Posterior vena cava (tissue), 2 donors: ENCODE measurements around the gene MAGEA9. TPM values are rescaled to one million over a fixed set of nuclear protein-coding genes. Genes with fewer than 3 reads are reported as not detected.
"Not testable (repeated sequence)": the region's sequence is repeated elsewhere in the genome, so short reads cannot be mapped to it uniquely, and the experiment has no call there.

ENCODE experiments used
- DNase-seq: peaks from one replicate; pipeline ENCODE4 v3.0.0-alpha.2; 2020; ENCODE audit warnings: low spot score
- intact Hi-C, 2 donors: fragments of 100-400 bp; cut with DNase I; formaldehyde crosslinking; loops; one replicate each; pipeline versions ENCODE4 v1.14.1 to v1.14.2; 2022 to 2023
- long read RNA-seq, 2 donors: library from polyadenylated mRNA; unstranded; transcript quantifications; one replicate each; pipeline ENCODE4 v2.0.0, GENCODE V29; 2020 to 2021
- total RNA-seq, 2 donors: library from RNA; stranded (reverse); fragmentation: NEBNext Ultra II Directional; extraction: Animal tissue kit (Norgen Biotek cat#: 25700); gene quantifications; one replicate each; pipeline ENCODE4 v1.2.1, GENCODE V29; 2021
- donor health status: DM: yes; HTN: yes; CAD: no.
- donor health status: DM: yes; HTN: yes; CAD: no.

MAGEA9 gene, protein sequence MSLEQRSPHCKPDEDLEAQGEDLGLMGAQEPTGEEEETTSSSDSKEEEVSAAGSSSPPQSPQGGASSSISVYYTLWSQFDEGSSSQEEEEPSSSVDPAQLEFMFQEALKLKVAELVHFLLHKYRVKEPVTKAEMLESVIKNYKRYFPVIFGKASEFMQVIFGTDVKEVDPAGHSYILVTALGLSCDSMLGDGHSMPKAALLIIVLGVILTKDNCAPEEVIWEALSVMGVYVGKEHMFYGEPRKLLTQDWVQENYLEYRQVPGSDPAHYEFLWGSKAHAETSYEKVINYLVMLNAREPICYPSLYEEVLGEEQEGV
- total RNA-seq, result not detected
- long read RNA-seq, donor 1, result 0 reads
- long read RNA-seq, donor 2, result 0 reads

DNA sequence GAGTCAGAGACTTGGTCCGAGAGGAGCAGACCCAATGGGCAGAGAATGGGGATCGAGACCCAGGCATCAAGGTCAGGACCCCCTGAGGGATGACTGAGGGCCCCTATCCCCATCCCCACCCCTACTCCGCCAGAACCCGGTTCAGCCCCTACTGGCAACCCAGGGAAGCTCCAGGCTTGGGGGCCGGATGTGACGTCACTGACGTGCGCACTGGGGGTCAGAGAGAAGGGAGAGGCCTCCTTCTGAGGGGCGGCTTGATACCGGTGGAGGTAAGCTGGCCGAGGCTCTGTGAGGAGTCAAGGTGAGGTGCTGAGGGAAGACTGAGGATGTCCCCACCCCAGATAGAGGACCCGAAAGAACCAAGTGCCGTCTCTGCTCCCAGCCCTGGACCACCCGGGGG lies at the start of gene MAGEA9:
MAGEA9 (plus strand) TSS at position 204 of the 400 bp plus-strand sequence. CDS start 4,281 bp downstream, outside the sequence.
- DNase-seq, result not testable (repeated sequence)

DNA sequence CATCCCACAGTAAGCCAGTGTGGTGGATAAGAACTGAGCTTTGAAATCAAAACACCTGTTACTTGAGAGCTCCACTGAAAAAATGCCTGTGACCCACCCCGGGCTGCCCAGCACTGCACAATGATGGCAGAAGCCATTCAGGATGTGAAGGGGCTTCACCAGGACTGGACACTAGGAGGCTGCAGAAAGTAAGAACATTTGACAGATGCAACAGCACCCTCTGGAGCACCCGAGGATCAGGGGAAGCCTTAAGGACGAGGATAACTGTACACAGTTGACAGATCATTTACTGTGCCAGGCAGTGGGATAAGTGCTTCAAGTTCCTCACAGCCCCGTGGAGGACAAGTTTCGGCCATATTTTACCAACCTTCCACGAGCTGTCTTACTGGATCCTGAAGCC lies 39.5 kb upstream of the MAGEA9 start:
- DNase-seq, intact Hi-C loops: not testable (repeated sequence)

More for the DNA sequence above, at the start of gene MAGEA9:
- intact Hi-C loops, result not testable (repeated sequence)

DNA sequence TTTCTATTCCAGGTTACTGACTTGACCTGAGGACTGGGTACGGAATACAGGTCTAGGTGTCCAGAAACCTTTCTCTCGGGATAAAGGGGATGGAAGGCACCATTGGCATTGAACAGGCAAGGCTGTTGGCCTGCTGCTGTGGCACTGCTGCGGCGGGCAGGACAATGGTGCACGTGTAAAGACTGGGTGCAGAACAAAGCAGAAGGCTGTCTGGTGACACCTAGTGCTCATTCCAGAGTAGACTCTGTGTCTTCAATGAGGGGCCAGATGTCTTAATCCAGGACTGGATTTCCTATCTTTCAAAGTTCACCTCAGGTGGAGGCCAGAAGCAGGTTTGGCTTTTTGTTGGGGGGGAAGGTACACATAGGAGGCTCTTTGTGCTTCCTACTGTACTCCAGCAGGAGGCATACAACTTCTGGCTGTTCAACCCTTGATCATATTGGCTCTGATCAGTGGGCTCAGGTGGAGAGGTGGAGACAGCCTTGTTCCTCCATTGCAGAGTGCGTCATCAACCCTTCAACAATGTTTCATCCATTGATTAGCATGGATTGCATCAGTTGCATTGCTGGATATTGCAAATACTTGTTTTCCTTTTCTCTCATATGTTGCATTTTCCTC lies 35.2 kb upstream of the MAGEA9 start:
- intact Hi-C loops, DNase-seq: not testable (repeated sequence)

DNA sequence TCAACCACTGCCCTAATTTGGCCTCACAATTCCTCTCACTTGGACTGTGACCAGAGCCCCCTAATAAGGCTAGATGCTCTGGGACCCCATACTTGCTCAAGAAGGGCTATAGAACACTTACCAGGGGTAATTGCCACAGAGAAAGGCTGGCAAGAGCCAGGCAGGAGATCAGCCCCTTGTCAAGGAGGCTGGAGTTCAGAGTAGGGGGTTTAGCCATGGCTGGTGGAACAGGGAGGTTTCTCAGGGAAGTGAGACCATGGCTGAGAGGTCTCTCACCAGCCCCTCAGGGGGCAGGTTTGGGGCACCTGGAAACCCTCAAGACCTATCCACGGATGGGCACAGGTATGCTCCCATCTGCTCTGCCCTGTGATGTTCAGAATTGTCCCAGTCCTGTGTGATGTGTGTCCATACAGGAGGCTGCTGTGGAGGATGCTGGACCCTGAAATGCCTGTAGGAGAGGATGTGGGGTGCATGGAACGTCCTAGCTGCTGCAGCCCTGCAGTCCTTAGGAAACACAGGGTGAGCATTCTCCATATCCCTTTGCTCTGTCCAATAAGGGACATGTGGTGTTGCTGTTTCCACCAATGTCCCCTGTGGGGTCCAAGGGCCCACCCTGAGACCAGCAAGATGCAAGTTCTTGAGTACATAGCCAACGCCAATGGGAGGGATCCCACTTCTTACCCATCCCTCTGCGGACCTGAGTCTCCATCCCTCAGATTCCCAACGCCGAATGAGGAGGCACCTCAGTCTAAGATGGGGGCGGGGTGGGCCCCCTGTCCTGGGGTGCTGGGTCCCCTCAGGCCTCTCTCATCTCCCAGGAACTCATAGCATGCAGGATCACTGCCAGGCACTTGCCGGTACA lies 24.3 kb upstream of the MAGEA9 start:
- intact Hi-C loops, result no loop called here
- DNase-seq, result peak; percentile 52

DNA sequence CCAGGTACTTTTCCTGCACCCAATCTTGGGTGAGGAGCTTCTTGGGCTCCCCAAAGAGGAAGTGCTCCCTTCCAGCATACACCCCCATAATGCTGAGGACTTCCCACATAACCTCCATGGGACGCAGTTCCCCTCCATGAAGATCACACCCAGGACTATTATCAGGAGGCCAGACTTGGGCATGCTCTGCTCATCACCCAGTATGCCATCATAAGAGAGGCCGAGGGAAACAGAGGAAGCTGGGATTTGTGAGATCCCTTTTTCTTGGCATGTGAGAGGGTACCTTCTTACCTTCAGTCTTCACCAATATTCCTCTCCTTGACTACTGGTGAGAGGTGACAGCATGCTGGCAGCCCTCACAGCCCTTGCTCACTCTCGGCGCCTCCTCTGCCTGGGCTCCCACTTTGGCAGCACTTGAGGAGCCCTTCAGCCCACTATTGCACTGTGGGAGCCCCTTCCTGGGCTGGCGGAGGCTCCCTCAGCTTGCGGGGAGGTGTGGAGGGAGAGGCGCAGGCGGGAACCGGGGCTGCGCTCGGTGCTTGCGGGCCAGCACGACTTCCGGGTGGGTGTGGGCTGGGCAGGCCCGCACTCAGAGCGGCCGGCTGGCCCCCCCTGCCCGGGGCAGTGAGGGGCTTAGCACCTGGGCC lies 23.5 kb upstream of the MAGEA9 start:
- DNase-seq, result peak; percentile 56

DNA sequence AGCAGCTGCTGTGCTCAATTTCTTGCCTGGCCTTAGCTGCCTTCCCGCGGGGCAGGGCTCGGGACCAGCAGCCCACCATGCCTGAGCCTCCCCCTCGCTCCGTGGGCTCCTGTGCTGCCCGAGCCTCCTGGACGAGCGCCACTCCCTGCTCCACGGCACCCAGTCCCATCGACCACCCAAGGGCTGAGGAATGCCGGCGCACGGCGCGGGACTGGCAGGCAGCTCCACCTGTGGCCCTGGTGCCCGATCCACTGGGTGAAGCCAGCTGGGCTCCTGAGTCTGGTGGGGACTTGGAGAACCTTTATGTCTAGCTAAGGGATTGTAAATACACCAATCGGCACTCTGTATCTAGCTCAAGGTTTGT lies 23.0 kb upstream of the MAGEA9 start:
- intact Hi-C loops, result not testable (repeated sequence)
- DNase-seq, result peak; percentile 82

More for the DNA sequence above, 23.5 kb upstream of the MAGEA9 start:
- intact Hi-C loops, result no loop called here

DNA sequence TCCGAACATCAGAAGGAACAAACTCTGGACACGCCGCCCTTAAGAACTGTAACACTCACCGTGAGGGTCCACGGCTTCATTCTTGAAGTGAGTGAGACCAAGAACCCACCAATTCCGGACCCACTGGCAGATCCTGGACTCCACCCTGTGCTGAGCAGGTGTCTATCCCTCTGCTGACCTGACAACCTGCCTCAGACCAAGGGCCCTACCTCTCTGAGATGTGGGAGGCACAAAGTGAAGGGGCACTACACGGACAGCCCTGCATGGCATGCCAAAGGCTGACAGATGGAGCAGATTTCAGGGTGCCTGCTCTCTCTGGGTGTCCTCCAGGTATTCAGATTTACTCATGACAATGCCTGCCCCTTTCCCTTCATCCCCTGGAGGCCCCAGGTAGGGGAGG lies 21.9 kb upstream of the MAGEA9 start:
- DNase-seq, result peak; percentile 50
- intact Hi-C loops, result no loop called here

DNA sequence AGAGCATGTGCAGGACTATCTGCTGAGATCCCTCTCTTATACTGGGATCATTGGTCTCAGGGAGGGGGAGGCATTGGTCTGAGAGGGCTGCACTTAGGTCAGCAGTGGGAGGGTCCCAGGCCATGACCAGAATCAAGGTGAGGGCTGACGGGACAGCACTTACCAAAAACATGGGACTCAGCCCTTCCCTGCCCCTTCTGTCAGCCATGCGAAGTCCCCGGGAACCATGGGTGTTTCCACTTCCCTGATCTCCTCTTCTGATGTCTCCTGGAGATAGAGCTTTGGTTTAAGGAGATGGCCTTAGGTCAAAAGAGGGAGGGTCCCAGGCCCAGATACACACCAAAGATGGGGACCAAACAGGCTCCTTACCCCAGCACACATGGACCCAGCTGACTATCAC lies 20.8 kb upstream of the MAGEA9 start:
- intact Hi-C loops, result no loop called here
- DNase-seq, result no peak

DNA sequence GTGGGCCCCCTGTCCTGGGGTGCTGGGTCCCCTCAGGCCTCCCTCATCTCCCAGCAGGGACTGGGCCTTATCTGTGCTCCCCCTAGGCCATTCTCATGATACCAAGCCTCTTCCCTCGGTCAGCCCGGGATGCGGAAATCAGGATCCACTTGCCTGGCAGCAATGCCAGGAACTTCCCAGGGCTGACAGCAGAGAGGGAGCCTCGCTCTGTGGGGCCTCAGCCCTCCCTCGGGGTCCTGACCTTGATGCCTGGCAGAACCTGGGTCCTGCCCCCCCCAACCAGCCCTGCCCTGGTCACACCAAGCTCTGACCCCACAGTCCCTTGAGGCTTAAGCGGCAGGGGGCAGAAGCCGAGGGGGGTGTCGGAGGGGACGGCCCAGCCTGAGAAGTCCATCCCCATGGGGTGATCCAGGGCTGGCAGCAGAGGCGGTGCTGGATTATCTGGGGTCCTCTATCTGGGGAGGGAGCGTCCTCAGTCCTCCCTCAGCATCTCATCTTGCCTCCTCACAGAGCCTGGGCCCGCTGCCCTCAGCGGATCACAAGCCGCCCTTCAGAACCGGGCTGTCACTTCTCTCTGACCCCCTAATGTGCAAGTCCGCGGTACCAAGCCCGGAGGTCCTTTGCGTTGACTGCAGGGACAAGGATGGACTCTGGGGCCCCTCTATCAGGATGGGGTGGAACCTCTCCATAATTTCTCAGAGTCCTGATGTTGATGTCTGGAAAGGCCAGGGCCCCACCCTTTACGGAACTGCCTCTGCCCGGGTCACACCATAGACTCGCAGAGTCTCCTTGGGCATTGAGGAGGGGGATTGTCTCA lies 19.7 kb upstream of the MAGEA9 start:
- peak; percentile 63 for DNase-seq

DNA sequence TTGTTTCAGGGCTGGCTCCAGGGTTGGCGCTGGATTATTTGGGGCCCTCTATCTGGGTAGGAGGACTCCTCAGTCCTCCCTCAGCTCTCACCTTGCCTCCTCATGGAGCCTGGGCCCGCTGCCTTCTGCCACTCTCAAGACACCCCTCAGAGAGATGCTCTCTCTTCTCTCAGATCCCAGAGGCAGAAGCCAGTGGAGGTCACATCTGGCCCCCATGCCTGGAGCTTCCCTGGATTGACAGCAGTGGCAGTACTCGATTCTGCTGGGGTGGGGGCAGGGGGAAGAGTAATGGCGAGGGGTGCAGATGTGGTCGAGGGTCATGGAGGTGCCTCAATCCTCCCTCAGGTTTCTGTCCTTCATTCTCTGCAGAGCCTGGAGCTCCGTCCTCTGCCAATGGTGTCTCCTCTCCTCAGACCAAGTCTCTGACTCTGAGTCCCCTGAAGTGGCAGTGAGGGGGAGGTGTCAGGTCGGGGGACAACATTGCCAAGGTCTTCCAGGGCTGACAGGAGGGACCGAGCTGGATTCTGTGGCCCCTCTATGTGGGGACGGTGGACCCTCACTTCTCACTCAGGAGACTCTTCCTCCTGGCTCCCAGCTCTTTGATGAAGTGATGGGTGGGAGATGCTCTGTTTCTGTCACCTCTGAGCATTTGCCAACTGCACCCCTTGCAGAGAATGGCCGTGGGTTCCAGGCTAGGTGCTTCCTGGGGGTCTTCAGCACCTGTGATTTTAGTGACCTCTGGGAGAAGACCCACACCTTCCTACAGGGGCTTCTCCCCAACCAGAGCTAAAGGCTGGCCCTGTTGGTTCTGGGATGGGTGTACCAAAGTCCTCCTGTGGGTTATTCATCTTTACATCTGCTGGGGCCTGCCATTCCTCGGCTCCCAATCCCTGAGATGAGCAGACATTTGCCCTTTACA lies 18.8 kb upstream of the MAGEA9 start:
- intact Hi-C loops, result no loop called here

More for the DNA sequence above, 19.7 kb upstream of the MAGEA9 start:
- intact Hi-C loops, result not testable (repeated sequence)

DNA sequence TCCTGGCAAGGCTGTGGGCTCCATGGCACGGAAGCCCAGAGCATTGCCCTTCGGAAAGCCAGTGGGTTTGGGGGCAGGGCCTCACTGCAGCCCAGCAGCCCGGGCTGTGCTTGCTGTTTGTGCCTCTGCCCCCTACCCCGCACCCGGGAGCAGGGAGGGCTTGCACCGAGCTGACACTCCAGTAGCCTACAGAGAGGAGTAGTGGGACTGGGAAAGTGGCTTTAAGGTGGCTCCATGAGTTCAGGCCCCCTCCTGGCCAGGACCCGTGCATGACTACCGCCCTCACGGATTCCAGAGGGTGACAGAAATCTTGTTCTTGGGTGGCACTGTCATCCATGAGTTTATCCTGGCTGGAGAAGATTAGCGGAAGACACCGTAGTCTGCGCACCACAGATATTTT lies 11.4 kb upstream of the MAGEA9 start:
- DNase-seq, intact Hi-C loops: not testable (repeated sequence)

More for the DNA sequence above, 18.8 kb upstream of the MAGEA9 start:
- peak; percentile 56 for DNase-seq

DNA sequence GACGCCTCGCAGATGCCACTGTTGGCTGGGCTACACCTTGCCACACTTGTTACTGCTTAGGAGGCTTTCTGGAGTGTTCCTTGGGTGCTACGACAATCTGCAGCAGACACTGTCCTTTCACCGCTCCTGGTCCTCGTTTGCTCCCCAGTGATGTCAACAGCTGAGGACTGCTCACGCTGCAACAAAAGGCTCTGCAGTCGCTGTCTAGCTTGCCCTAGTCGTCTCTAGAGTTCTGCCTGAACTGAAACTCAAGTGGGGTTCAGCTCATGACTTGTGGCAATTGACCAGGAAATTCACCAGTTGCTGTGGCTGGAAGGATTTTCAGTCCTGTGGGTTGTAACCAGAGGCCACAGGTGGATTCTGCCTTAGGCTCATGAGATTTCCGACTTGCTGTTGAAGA lies 8.7 kb upstream of the MAGEA9 start:
- intact Hi-C loops, DNase-seq: not testable (repeated sequence)

DNA sequence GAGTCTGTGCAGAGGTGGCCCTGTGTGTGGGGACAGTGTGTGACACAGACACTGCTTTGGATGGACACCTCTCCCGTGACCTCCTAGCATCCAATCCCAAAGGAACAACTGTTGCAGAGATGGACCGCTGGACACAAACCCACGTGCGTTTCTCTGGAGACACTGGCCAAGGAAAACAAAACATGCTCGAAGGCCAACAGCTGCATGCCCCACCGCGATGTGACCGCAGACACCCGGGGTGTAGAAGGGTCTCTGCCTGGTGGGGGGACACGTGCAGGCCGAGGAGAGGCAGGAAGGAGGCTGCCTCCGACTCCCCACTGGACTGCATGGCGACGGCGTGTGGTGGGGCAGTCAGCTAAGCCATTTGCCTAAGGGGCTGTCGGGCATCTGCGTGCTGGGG lies 8.0 kb upstream of the MAGEA9 start, which contains the start of gene HSFX1:
HSFX1 (plus strand) TSS at position 301 of the 400 bp plus-strand sequence. CDS start 614 bp downstream, outside the sequence.
- DNase-seq, intact Hi-C loops: not testable (repeated sequence)

DNA sequence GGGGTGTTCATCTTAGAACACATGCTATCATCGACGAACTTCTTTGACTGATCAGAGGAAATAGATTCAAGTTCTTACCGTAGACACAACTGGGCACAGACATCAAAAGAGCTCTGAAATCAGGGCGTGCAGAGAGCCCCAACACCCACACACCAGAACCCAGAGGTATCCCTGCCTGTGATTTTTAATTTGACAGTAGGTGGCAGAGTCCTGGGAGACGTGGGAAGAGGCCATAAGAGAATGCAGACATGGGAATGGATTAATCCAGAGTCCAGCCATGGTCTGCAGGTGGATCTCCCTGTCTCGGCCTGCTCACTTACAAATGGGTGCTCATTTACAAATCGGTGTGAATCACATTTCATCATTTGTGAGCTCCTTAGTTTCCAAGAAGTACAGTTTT lies 3.7 kb upstream of the MAGEA9 start:
- intact Hi-C loops, DNase-seq: not testable (repeated sequence)

DNA sequence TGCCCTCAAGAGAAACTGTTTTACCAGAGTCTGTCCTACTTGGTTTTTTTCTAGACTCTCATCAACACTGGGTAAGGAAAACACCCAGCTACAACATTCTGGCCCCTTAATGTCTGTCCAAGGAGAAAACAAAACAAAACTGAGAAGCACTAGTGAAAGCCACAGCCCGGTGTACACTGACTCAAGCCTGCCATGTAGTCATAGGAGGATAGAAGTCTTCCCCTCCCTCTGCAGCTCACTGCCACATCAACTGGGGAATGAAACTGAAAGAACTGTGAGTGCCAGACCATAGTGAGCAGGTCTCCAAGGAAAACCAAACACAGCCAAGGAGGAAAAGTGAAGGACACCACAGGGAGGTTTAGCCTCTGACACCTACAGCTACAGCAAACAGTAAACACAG lies 13.8 kb downstream of the MAGEA9 start:
- DNase-seq, intact Hi-C loops: not testable (repeated sequence)

DNA sequence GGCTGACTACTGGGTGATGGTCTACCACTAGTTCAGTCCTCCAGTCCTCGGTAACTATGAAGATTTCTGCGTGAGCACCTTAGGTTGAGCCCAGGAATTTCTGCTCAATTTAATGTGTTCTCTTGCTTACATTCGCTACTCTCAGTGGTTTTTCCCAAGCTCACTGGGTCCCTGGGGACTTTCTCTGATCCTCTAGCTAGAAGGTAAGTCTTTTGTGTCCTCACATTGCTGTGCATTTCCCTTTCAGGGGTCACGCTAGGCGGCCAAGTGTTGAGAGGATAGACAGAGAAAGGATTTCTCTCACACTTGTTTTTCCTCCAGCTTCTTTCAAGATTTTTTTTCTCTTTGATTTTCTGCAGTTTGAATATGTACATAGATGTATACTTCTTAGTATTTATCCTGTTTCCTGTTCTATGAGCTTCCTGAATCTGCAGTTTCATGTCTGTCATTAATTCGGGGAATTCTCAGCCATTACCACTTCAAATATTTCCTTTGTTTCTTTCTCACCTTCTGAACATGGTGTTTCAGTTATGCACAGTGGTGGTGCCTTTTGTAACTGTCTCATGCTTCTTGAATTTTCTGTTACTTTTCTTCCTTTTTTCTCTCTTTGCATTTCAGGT lies 17.5 kb downstream of the MAGEA9 start:
- DNase-seq, result no peak
- intact Hi-C loops, result no loop called here

DNA sequence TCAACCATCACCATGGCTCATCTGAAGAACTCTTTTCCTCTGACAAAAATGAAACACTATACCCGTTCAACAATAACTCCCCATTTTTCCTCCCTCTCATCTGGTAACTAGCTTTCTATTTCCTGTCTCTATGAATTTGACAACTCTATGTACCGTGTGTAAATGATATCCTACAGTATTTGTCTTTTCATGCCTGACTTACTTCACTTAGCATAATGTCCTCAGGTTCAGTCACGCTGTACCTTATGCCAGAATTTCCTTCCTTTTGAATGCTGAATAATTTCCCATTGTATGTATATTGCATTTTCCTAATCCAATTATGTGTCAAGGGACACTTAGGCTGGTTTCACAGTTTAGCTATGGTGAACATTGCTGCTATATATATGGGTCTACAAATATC lies 18.2 kb downstream of the MAGEA9 start:
- intact Hi-C loops, result no loop called here
- no peak for DNase-seq
